OCI-LY1 (cell line): ENCODE data around the gene KNSTRN.

ENCODE experiments used
- H2AFZ ChIP-seq: fragments of 200-600 bp; sonication (generic), shearing (Covaris generic); 2 replicates; pipeline ENCODE4 v1.6.0; 2014; ENCODE audit warnings: antibody characterized with exemption, mild to moderate bottlenecking, low read length
- H3F3A ChIP-seq: fragments of 200-600 bp; sonication (generic), shearing (Covaris generic); 2 replicates; pipeline ENCODE4 v1.6.0; 2014; ENCODE audit warnings: mild to moderate bottlenecking, antibody characterized with exemption, low read length, moderate library complexity; ENCODE audit not compliant: insufficient read depth
- H3K27ac ChIP-seq: fragments of 200-600 bp; sonication (generic); 2 replicates; pipeline ENCODE4 v1.5.1; 2014; ENCODE audit warnings: low read length, mixed run types, mild to moderate bottlenecking, low read depth; ENCODE audit not compliant: poor library complexity, severe bottlenecking
- H3K27me3 ChIP-seq: fragments of 200-600 bp; sonication (generic); 2 replicates; pipeline ENCODE4 v1.6.0; 2014; ENCODE audit warnings: antibody characterized with exemption, mild to moderate bottlenecking, low read length, moderate library complexity; ENCODE audit not compliant: insufficient read depth
- H3K36me3 ChIP-seq: fragments of 200-600 bp; sonication (generic); 2 replicates; pipeline ENCODE4 v1.6.1; 2014; ENCODE audit warnings: mild to moderate bottlenecking, antibody characterized with exemption, low read length, moderate library complexity, mixed read lengths; ENCODE audit not compliant: insufficient read depth
- H3K4me1 ChIP-seq: fragments of 200-600 bp; sonication (generic); 2 replicates; pipeline ENCODE4 v1.5.1; 2014; ENCODE audit warnings: mild to moderate bottlenecking, low read length, moderate library complexity; ENCODE audit not compliant: insufficient read depth, severe bottlenecking
- H3K4me2 ChIP-seq: fragments of 200-600 bp; sonication (generic), shearing (Covaris generic); 2 replicates; pipeline ENCODE4 v1.6.1; 2014; ENCODE audit warnings: low read length
- H3K4me3 ChIP-seq: fragments of 200-600 bp; sonication (generic); 2 replicates; pipeline ENCODE4 v1.5.1; 2014; ENCODE audit warnings: low read length, low read depth, mild to moderate bottlenecking, mixed read lengths; ENCODE audit not compliant: poor library complexity, severe bottlenecking
- H3K79me2 ChIP-seq: fragments of 200-600 bp; shearing (Covaris generic); 2 replicates; pipeline ENCODE4 v1.6.1; 2016; ENCODE audit warnings: mixed run types, low read length, mixed read lengths; ENCODE audit not compliant: insufficient read depth
- H3K9ac ChIP-seq: fragments of 200-600 bp; sonication (generic), shearing (Covaris generic); 2 replicates; pipeline ENCODE4 v1.6.1; 2014; ENCODE audit warnings: mild to moderate bottlenecking, low read length, mixed read lengths
- H3K9me2 ChIP-seq: fragments of 200-600 bp; sonication (generic), shearing (Covaris generic); 2 replicates; pipeline ENCODE4 v1.6.1; 2014; ENCODE audit warnings: low read depth, mild to moderate bottlenecking, low read length, mixed read lengths
- H3K9me3 ChIP-seq: fragments of 200-600 bp; shearing (Covaris generic); 2 replicates; pipeline ENCODE4 v1.6.1; 2014; ENCODE audit warnings: low read length, mixed read lengths
- H4K20me1 ChIP-seq: fragments of 200-600 bp; sonication (generic), shearing (Covaris generic); 2 replicates; pipeline ENCODE4 v1.6.0; 2016; ENCODE audit warnings: mild to moderate bottlenecking, low read length; ENCODE audit not compliant: insufficient read depth
- EZH2 ChIP-seq: fragments of 200-600 bp; sonication (generic), shearing (Covaris generic); IDR thresholded peaks from 2 replicates; pipeline ENCODE4 v1.8.0; 2017; ENCODE audit warnings: borderline replicate concordance, mixed run types, mild to moderate bottlenecking, antibody characterized with exemption, low read length, moderate library complexity, mixed read lengths
- TF ChIP-seq, protein P1 (sequence below): fragments of 200-600 bp; sonication (generic), shearing (Covaris generic); IDR thresholded peaks from 2 replicates; pipeline ENCODE4 v1.5.1; 2017; ENCODE audit warnings: mild to moderate bottlenecking, antibody characterized with exemption, low read length, moderate library complexity, mixed read lengths

KNSTRN gene

DNA sequence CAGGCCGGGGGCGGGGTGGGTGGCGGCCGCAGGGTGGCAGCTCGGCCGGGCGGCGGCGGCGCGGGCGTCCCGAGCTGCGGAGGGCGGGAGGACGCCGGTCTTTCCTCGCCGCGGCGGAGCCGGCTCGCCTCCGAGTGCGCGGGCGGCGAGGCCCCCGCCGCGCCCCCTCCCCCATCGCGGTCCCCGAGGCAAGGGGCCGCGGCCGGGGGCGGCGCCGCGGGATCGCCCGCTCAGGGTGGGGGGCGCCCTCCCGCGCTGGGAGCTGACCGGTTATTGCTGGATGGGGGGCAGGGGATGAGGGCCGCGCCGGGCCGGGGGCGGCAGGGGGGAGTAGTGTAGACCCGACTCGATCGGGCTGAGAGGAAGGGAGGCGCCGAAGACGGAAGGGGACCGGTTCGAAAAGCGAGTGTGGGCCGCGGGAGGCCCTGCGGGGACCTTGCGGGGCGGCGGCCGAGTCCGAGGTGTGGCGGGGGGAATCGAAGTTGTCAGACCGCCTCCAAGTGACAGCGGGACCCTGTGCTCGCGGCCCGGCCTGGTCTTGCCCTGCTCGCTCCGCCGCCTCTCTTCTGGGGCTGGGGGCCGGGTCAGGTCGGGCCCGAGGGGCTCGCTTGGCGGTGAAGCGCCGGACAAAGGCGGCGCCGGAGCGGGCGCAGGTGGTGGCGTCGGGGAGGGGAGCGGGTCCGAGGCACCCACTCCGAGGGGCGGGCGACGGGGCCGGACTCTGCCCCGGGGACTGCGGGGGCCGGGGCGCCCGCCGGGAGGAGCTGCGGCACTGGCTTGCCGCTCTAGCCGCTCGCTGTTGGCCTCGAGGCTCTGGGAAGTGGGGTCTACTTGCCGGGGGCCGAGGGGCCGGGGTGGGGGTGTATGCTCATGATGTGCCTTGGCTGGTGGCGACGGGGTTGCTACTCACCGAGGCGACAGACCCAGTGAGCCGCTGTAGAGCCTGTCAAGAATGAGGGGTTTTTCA lies 59.3 kb downstream of the KNSTRN start:
- H3K4me2 ChIP-seq, result peak overlapping the region; percentile 89
- no peak overlapping the region for H2AFZ ChIP-seq
- TF ChIP-seq EZH2, result no peak
- TF ChIP-seq, protein P1, sequence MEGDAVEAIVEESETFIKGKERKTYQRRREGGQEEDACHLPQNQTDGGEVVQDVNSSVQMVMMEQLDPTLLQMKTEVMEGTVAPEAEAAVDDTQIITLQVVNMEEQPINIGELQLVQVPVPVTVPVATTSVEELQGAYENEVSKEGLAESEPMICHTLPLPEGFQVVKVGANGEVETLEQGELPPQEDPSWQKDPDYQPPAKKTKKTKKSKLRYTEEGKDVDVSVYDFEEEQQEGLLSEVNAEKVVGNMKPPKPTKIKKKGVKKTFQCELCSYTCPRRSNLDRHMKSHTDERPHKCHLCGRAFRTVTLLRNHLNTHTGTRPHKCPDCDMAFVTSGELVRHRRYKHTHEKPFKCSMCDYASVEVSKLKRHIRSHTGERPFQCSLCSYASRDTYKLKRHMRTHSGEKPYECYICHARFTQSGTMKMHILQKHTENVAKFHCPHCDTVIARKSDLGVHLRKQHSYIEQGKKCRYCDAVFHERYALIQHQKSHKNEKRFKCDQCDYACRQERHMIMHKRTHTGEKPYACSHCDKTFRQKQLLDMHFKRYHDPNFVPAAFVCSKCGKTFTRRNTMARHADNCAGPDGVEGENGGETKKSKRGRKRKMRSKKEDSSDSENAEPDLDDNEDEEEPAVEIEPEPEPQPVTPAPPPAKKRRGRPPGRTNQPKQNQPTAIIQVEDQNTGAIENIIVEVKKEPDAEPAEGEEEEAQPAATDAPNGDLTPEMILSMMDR, result no peak
- H3K27me3 ChIP-seq, result peaks cover 10% of the 10 kb centered on the region
- peaks cover 7% of the 10 kb centered on the region; the same call in 1 of the 2 replicates for H4K20me1 ChIP-seq
- H3F3A ChIP-seq, result no peaks in the 10 kb centered on the region
- H3K9me2 ChIP-seq, result no peaks in the 10 kb centered on the region
- no peaks in the 10 kb centered on the region for H3K79me2 ChIP-seq
- peaks cover 22% of the 10 kb centered on the region for H3K4me1 ChIP-seq
- H3K4me3 ChIP-seq, result peak overlapping the region; percentile 81
- peak overlapping the region; percentile 75 for H3K9ac ChIP-seq
- no peak overlapping the region for H3K27ac ChIP-seq
- no peaks in the 10 kb centered on the region for H3K9me3 ChIP-seq
- no peaks in the 10 kb centered on the region; the same call in 1 of the 2 replicates for H3K36me3 ChIP-seq

DNA sequence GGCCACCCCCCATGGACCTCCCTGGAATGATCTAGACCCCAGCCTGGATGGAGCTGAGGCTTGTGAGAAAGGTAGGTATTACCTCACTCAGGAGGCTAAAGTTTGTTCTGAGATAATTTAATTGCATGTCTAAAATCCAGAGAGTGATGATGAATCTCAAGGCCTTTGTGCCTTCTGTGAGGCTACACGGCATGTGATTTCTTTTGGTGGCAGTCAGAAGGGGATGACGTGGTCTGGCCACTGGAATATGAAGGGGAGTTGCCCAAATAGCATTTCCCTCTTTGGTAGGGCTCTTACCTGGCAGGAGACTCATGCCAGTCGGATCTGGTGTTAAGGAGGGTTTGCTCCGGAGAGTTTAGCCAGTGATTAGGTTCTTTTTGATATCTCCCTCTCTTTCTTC lies 60.7 kb downstream of the KNSTRN start:
- TF ChIP-seq, protein P1, result no peak
- no peak for TF ChIP-seq EZH2
- H3K4me3 ChIP-seq, result no peak overlapping the region
- no peak overlapping the region for H3K27ac ChIP-seq
- H3K36me3 ChIP-seq, result no peaks in the 10 kb centered on the region; the same call in 1 of the 2 replicates
- no peak overlapping the region for H3K9ac ChIP-seq
- H4K20me1 ChIP-seq, result peaks cover 7% of the 10 kb centered on the region; the same call in 1 of the 2 replicates
- no peaks in the 10 kb centered on the region for H3F3A ChIP-seq
- H3K27me3 ChIP-seq, result peaks cover 5% of the 10 kb centered on the region; the same call in 1 of the 2 replicates
- peaks cover 22% of the 10 kb centered on the region for H3K4me1 ChIP-seq
- no peaks in the 10 kb centered on the region for H3K9me2 ChIP-seq
- no peak overlapping the region for H2AFZ ChIP-seq
- H3K79me2 ChIP-seq, result no peaks in the 10 kb centered on the region; the same call in 1 of the 2 replicates
- H3K9me3 ChIP-seq, result no peaks in the 10 kb centered on the region
- no peak overlapping the region for H3K4me2 ChIP-seq

DNA sequence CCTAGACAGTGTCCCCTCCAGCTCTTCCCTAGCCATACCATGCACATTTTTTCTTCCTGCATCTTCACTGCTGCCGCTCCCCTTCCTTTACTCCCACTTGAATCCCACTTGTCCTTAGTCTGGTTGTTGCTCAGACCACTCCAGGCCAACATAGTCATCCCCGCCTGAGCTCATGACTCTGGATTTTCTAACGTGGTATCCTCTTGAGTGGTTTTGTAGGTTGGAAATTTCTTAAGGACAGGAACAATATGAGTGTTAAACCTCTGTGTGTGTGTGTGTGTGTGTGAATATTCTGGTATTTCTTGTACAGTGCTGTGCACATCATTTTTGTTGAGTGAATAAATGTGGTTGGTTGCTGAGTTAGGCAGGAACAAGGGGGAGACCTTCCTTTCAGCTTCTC lies 61.3 kb downstream of the KNSTRN start:
- Histone ChIP-seq H2AFZ (no peak overlapping the region), H3K9me2 (no peaks in the 10 kb centered on the region), H3K9me3 (no peaks in the 10 kb centered on the region), H3K36me3 (no peaks in the 10 kb centered on the region; the same call in 1 of the 2 replicates), H3F3A (no peaks in the 10 kb centered on the region), H3K27me3 (peaks cover 5% of the 10 kb centered on the region; the same call in 1 of the 2 replicates), H3K4me3 (no peak overlapping the region), H3K9ac (no peak overlapping the region), H3K4me2 (no peak overlapping the region), H4K20me1 (peaks cover 7% of the 10 kb centered on the region; the same call in 1 of the 2 replicates), H3K79me2 (no peaks in the 10 kb centered on the region; the same call in 1 of the 2 replicates), H3K27ac (no peak overlapping the region), H3K4me1 (peaks cover 22% of the 10 kb centered on the region)
- no peak for TF ChIP-seq EZH2
- TF ChIP-seq, protein P1, result no peak
